A673 (cell line): ENCODE measurements around the gene VPS16.

Experiments
- EZH2 ChIP-seq: fragments of 200-600 bp; sonication (generic); IDR thresholded peaks from 2 replicates; pipeline ENCODE4 v1.6.1; 2017; ENCODE audit warnings: borderline replicate concordance, low read depth, mild to moderate bottlenecking, mixed read lengths, antibody characterized with exemption, low read length; ENCODE audit not compliant: poor library complexity, severe bottlenecking
- TF ChIP-seq, protein P1 (sequence below): fragments of 300-800, 200-600 bp; sonication (generic); conservative IDR thresholded peaks from 2 replicates; pipeline ENCODE4 v1.5.1; 2017; ENCODE audit warnings: low read depth, mild to moderate bottlenecking, antibody characterized with exemption, low read length, moderate library complexity, mixed read lengths

DNA sequence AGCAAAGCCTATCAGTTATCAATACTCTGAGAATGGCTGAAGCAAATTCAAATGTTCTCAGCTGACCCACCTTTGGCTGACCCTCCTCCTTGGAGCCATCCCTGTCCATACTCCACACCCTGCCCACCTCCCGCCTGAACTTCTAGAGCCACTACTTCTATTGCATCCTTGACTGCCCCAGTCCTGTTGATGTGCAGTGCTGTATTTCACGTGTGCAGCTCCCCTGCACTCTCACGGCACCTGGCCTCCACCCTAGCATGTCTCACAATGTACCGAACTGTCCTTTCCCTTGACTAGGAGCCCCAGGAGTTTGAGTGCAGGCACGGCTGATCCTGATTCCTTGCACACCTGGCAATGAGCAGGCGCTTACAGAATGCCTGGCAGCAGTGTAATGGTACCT lies 47.1 kb upstream of the VPS16 start:
- TF ChIP-seq EZH2, result no peak
- TF ChIP-seq, protein P1, sequence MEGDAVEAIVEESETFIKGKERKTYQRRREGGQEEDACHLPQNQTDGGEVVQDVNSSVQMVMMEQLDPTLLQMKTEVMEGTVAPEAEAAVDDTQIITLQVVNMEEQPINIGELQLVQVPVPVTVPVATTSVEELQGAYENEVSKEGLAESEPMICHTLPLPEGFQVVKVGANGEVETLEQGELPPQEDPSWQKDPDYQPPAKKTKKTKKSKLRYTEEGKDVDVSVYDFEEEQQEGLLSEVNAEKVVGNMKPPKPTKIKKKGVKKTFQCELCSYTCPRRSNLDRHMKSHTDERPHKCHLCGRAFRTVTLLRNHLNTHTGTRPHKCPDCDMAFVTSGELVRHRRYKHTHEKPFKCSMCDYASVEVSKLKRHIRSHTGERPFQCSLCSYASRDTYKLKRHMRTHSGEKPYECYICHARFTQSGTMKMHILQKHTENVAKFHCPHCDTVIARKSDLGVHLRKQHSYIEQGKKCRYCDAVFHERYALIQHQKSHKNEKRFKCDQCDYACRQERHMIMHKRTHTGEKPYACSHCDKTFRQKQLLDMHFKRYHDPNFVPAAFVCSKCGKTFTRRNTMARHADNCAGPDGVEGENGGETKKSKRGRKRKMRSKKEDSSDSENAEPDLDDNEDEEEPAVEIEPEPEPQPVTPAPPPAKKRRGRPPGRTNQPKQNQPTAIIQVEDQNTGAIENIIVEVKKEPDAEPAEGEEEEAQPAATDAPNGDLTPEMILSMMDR, result no peak
